SKM-1 (cell line): ENCODE data around the gene R3HCC1L.

Experiments used
- DNase-seq: peaks from one replicate; lab custom pipeline; 2025; ENCODE audit not compliant: unreplicated experiment; lab: John Stamatoyannopoulos, UW

The R3HCC1L gene

GRCh38 chr10:98272245-98272644, 137.8 kb downstream of the R3HCC1L start:
- DNase-seq = no peak

GRCh38 chr10:98272656-98273055, 138.2 kb downstream of the R3HCC1L start:
- DNase-seq = no peak

GRCh38 chr10:98273057-98273850, 138.8 kb downstream of the R3HCC1L start:
- DNase-seq = no peak

- DNase-seq = no peak
Observed at GRCh38 chr10:98274562-98274961, 140.1 kb downstream of the R3HCC1L start.

GRCh38 chr10:98276311-98276710, 141.9 kb downstream of the R3HCC1L start:
- no peak for DNase-seq

- DNase-seq = no peak
Observed at GRCh38 chr10:98285416-98285815, 151.0 kb downstream of the R3HCC1L start.

- no peak for DNase-seq
Observed at GRCh38 chr10:98286419-98286818, 152.0 kb downstream of the R3HCC1L start.

GRCh38 chr10:98287321-98287720, 152.9 kb downstream of the R3HCC1L start:
- no peak for DNase-seq

GRCh38 chr10:98289802-98290209, 155.3 kb downstream of the R3HCC1L start:
- DNase-seq = no peak

GRCh38 chr10:98292971-98293370, 158.5 kb downstream of the R3HCC1L start:
- DNase-seq = no peak

GRCh38 chr10:98293550-98294269, 159.3 kb downstream of the R3HCC1L start:
- no peak for DNase-seq

- DNase-seq = no peak
Observed at GRCh38 chr10:98294270-98294627, 159.8 kb downstream of the R3HCC1L start.
